Fibroblast of mammary gland (primary cell): ENCODE results near the gene RBM4B.

Experiments
- DNase-seq: peaks from one replicate; pipeline ENCODE4 v3.0.0-alpha.2; 2010; ENCODE audit warnings: low read depth
- H3K4me3 ChIP-seq: 2 replicates; pipeline ENCODE4 v1.5.1; 2011; ENCODE audit warnings: low read depth, mild to moderate bottlenecking, low read length, moderate library complexity; ENCODE audit not compliant: control insufficient read depth
- TF ChIP-seq, protein P1 (sequence below): conservative IDR thresholded peaks from 2 replicates; pipeline ENCODE4 v1.5.1; 2011; ENCODE audit warnings: low read depth, low read length, inconsistent platforms; ENCODE audit not compliant: control insufficient read depth, insufficient read depth

The RBM4B gene

DNA sequence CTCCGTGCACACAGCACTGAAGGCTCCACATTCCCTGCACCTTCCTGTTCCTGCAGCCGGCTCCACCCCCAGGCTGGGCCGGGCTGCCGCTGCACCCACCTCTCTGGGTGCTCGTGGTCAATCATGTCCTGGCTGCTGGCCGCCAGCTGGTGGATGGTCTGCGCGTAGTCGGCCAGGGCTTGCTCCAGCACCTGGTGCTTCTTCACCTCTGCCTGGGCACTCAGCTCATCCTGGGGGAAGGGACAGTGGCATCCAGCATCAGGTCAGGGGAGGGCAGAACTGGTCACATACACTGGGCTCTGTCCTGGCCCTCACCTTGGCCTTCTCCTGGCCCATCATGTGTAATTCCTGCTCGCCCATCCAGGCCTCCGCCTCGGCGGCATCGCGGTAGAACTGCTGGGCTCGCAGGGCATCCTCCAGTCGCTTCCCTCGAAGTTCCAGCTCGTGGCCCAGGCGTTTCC lies 15.2 kb upstream of the RBM4B start:
- DNase-seq = no peak
- no peak overlapping the region for H3K4me3 ChIP-seq
- TF ChIP-seq, protein P1, sequence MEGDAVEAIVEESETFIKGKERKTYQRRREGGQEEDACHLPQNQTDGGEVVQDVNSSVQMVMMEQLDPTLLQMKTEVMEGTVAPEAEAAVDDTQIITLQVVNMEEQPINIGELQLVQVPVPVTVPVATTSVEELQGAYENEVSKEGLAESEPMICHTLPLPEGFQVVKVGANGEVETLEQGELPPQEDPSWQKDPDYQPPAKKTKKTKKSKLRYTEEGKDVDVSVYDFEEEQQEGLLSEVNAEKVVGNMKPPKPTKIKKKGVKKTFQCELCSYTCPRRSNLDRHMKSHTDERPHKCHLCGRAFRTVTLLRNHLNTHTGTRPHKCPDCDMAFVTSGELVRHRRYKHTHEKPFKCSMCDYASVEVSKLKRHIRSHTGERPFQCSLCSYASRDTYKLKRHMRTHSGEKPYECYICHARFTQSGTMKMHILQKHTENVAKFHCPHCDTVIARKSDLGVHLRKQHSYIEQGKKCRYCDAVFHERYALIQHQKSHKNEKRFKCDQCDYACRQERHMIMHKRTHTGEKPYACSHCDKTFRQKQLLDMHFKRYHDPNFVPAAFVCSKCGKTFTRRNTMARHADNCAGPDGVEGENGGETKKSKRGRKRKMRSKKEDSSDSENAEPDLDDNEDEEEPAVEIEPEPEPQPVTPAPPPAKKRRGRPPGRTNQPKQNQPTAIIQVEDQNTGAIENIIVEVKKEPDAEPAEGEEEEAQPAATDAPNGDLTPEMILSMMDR = no peak

DNA sequence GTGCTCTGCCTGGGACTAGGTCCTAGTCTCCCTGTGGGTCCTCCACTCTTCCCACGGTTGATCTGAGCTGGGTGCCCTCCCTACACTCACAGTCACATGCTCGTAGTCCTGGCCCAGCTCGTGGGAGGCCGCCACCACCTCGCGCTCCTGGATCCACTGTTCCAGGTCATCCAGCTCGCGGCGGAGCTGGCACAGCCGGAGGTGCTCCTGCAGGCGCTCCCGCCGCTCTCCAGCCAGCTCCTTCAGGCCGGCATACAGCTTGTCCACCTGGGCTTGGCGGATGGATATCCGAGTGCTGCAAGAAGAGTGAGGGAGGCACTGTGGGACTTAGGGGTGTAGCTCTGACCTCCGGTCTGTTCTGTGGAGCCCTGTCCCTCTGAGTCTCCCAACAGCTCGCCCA lies 14.8 kb upstream of the RBM4B start:
- no peak overlapping the region for H3K4me3 ChIP-seq
- no peak for DNase-seq
- TF ChIP-seq, protein P1 = no peak

DNA sequence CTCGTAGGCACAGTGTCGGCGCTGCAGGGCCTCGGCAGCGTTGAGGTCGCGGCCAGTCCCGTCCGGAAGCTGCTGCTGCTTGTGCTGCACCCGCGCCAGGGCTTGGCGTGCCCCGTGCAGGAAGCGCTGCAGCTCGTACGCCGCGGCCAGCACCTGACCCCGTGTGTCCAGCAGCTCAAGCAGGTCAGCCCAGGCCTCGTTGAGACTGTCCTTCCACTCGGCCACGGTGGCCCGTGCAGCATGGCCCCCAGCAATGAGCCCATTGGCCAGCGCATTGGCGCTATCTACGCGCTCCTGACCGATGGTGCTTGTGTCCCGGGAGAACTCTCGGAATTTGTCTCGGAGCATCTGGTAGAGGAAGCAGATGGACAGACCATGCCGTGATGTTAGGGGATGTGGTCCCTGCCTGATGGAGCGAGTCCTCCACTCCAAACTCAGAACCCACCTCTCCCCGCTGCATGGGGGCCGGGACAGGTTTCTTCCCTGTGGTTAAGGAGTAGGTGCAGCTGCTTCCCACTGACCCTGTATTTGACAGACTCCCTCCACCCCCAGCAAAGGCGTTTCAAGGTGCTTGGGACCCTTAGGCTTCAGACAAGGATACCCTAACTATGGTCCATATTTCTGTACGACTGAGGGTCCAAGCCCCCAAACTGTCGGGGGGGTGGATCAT lies 13.8 kb upstream of the RBM4B start:
- no peak for DNase-seq
- H3K4me3 ChIP-seq = no peak overlapping the region
- TF ChIP-seq, protein P1 = no peak

DNA sequence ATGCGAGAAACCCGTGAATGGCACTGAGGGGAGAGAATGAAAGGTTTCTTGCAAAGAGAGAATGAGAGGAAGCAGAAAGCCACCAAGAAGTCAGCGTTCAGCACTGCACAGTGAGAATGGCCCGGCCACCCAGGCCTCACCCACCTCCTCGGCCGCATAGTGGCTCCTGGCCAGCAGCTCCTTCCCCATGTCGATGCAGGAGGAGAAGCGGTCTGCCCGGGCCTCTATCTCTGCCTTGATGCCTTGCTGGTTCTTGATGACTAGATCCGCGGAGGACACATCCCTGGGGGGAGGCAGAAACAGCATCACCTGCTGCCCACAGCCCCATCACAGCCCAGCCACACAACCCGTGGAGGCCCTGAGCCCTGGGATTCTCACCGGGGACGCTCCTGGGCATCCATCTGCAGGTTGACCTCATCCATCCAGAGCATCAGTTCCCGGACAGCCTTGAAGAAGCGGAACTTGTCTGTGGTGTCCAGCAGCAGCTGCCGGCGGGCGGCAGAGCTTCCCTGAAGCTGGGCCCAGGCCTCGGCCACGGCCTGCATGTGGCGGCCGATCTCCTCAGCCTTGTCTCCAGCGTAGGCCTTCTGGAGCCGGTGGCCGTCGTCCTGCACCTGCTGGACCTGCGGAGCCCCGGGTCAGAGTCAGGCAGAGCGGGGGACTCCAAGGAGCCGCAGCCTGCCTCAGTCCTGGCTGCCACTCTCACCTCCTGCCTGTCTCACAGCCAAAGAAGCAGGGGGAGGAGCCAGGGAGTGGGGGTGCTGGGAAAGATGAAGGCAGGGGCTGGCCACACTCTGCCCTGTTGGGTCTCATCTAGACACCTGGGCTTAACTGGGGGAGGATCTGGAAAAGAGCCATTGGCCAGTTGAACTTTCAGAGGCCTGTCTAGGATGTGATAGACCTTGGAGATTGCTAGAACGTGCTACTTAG lies 12.2 kb upstream of the RBM4B start:
- DNase-seq = no peak
- H3K4me3 ChIP-seq = no peak overlapping the region
- TF ChIP-seq, protein P1 = no peak

DNA sequence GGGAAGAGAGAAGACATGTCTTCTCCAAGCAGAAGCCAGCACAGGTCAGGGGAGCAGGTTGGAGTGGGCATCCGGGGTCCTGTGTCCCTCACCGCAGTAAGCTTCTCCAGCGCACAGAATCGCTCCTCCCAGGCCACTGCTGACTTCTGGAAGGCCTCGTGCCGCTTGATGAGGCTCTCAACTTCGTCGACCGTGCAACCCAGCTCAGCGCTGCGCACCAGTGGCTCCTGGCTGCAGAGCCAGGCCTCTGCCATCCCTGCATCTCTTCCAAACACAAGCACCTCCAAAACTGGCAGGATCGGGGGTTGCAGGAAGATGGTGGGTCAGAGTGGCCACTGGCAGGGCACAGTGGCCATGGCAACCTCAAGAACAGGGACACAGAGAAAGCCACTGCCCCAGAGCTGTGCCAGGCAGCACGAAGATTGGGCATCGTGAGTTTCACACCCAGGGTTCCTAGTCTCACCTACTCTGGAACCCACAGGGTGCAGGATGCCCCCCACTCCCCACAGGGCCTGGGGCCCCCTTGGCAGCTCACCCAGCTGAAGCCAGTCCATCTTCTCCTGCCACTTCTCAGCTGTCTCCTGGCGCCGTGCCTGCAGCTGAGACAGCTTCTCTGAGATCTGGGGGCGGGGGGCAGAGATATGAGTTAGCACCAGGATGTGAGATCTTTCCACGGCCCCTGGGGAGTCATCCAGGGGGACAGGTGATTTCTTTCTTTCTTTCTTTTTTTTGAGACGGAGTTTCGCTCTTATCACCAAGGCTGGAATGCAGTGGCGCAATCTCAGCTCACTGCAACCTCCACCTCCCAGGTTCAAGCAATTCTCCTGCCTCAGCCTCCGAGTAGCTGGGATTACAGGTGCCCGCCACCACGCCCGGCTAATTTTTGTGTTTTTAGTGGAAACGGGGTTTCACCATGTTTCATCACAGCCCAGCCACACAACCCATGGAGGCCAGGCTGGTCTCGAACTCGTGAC lies 11.2 kb upstream of the RBM4B start:
- DNase-seq = no peak
- TF ChIP-seq, protein P1 = no peak
- H3K4me3 ChIP-seq = no peak overlapping the region

DNA sequence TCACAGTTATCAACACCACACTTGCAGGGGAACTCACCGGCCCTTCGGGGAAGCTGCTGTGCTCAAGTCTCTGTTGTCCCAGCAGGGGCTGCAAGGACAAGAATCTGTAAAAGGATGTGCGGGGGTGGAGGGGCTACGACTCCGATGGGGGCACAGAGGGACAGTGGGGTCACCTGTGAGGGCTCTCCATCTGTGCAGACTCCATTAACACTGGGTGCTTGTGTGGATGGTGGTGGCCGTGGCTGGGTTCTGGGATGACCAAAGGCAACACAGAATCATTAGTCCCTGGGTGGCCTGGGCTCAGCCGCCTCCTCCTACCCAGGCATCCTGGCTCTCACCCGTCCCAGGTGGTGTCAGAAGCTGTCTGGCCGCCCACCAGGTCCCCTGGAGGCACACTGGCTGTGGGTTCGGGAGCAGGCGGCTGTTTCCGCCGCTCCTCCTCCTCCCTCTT lies 10.2 kb upstream of the RBM4B start:
- no peak overlapping the region for H3K4me3 ChIP-seq
- DNase-seq = no peak
- TF ChIP-seq, protein P1 = no peak
